ENCODE data around the gene OR2L8.
"Not testable (repeated sequence)": the region's sequence is repeated elsewhere in the genome, so short reads cannot be mapped to it uniquely, and the experiment has no call there.

OR2L8 gene

GRCh38 chr1:247935781-247936180, 12.9 kb upstream of the OR2L8 start:
- no peak overlapping the region for H3K27ac Mint-ChIP-seq (ENCODE audit: low read depth)
- H3K9me3 Mint-ChIP-seq: no peaks in the 10 kb centered on the region
- peak overlapping the region; percentile 20 for H3K4me3 Mint-ChIP-seq
- H3K27me3 Mint-ChIP-seq: no peaks in the 10 kb centered on the region
- ATAC-seq (replicated peaks; ENCODE audit: extremely low read depth, poor library complexity, severe bottlenecking) (no peak), DNase-seq (ENCODE audit: low spot score in 2 of 2) (no peak)
- no peaks in the 10 kb centered on the region for H3K4me1 Mint-ChIP-seq
- H3K36me3 Mint-ChIP-seq (ENCODE audit: insufficient read depth): peaks cover 4% of the 10 kb centered on the region

GRCh38 chr1:247936415-247936814, 12.2 kb upstream of the OR2L8 start:
- DNase-seq (ENCODE audit: low spot score in 2 of 2) (no peak), ATAC-seq (replicated peaks; ENCODE audit: extremely low read depth, poor library complexity, severe bottlenecking) (no peak)
- Mint-ChIP-seq H3K36me3 (ENCODE audit: insufficient read depth) (peaks cover 4% of the 10 kb centered on the region), H3K27me3 (no peaks in the 10 kb centered on the region), H3K9me3 (no peaks in the 10 kb centered on the region), H3K27ac (ENCODE audit: low read depth) (no peak overlapping the region), H3K4me3 (peak overlapping the region; percentile 20), H3K4me1 (no peaks in the 10 kb centered on the region)

- H3K9me3 Mint-ChIP-seq; H3K4me1 Mint-ChIP-seq; H3K36me3 Mint-ChIP-seq (ENCODE audit: insufficient read depth); H3K27me3 Mint-ChIP-seq; H3K27ac Mint-ChIP-seq (ENCODE audit: low read depth): not testable (repeated sequence)
- ATAC-seq (replicated peaks; ENCODE audit: extremely low read depth, poor library complexity, severe bottlenecking): peak; percentile 89
- peak overlapping the region; percentile 69 for H3K4me3 Mint-ChIP-seq
- DNase-seq (ENCODE audit: low spot score in 2 of 2): peak; percentile 65 to 70
These were observed 11.5 kb upstream of the OR2L8 start for GRCh38 chr1:247936965-247937734.

DNA sequence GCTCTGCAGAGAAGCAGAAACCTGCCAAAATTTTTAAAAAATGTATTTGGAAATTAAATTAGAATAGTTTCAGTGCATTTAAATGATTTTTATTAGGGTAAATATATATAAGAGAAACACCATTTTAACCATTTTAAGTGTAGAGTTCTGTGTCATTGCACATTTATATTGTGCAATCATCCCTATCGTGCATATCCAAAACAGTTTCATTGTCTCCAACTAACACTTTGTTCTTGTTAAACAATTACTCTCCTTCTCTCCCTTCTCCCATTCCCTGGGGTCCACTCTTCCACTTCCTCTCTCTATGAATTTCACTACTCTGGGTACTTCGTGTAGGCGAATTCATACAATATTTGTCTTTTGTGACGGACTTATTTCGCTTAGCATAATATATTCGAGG, 6.0 kb upstream of the OR2L8 start:
- Mint-ChIP-seq H3K36me3 (ENCODE audit: insufficient read depth) (no peaks in the 10 kb centered on the region), H3K27me3 (no peaks in the 10 kb centered on the region), H3K4me1 (no peaks in the 10 kb centered on the region), H3K4me3 (no peak overlapping the region), H3K27ac (ENCODE audit: low read depth) (no peak overlapping the region), H3K9me3 (peaks cover 14% of the 10 kb centered on the region)
- DNase-seq (ENCODE audit: low spot score in 2 of 2): no peak
- ATAC-seq (replicated peaks; ENCODE audit: extremely low read depth, poor library complexity, severe bottlenecking): no peak

DNA sequence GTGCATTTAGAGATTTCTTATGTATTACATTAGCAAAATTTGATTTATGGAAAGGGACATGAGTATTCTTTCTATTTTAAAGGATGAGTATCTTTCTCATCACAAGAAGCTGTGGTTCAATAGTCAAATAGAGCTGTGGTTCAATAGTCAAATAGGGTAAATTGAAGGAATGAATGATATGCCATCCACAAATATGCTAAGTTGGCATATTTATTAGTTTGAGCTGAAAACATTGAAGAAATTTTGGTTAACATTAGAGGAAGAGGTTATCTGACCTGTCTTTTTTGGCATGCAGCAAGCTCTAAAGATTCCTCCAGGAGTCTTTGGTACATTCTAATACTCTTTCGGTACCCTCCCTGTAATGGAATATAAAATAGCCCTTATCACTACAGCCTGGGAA, 4.8 kb downstream of the OR2L8 start:
- no peak overlapping the region for H3K27ac Mint-ChIP-seq (ENCODE audit: low read depth)
- no peak overlapping the region for H3K4me3 Mint-ChIP-seq

DNA sequence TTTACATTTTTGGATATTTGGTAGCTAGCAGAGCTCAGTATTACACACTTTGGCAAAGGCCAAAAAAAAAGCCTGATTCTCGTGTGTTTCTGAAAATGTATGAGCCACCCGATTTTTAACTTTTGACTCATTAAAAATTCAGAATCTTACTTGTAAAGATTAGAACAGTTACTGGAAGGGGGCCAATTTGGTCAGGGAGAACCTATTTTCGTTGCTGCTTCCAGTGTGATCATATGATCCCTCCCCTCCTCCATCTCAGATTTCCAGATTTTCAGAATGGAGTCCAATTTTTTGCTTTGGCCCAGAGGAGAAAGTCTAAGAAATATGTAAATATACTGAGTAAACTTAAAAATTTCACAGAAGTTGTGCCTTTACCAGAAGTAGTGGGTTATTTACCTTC, 13.1 kb downstream of the OR2L8 start:
- no peak for DNase-seq (ENCODE audit: low spot score in 2 of 2)
- Mint-ChIP-seq H3K36me3 (ENCODE audit: insufficient read depth) (no peaks in the 10 kb centered on the region), H3K27ac (ENCODE audit: low read depth) (no peak overlapping the region), H3K4me3 (no peak overlapping the region), H3K27me3 (no peaks in the 10 kb centered on the region), H3K9me3 (peaks cover 14% of the 10 kb centered on the region), H3K4me1 (no peaks in the 10 kb centered on the region)
- ATAC-seq (replicated peaks; ENCODE audit: extremely low read depth, poor library complexity, severe bottlenecking): no peak

More for the DNA sequence above, 4.8 kb downstream of the OR2L8 start:
- DNase-seq (ENCODE audit: low spot score in 2 of 2) (no peak), ATAC-seq (replicated peaks; ENCODE audit: extremely low read depth, poor library complexity, severe bottlenecking) (no peak)
- H3K4me1 Mint-ChIP-seq: no peaks in the 10 kb centered on the region
- peaks cover 4% of the 10 kb centered on the region for H3K9me3 Mint-ChIP-seq
- H3K36me3 Mint-ChIP-seq (ENCODE audit: insufficient read depth): no peaks in the 10 kb centered on the region
- H3K27me3 Mint-ChIP-seq: no peaks in the 10 kb centered on the region

GRCh38 chr1:247962911-247963588, 14.4 kb downstream of the OR2L8 start:
- H3K27ac Mint-ChIP-seq (ENCODE audit: low read depth): no peak overlapping the region
- H3K9me3 Mint-ChIP-seq: peaks cover 20% of the 10 kb centered on the region
- H3K27me3 Mint-ChIP-seq: no peaks in the 10 kb centered on the region
- no peak overlapping the region for H3K4me3 Mint-ChIP-seq
- DNase-seq (ENCODE audit: low spot score in 2 of 2) (no peak), ATAC-seq (replicated peaks; ENCODE audit: extremely low read depth, poor library complexity, severe bottlenecking) (no peak)
- H3K4me1 Mint-ChIP-seq: no peaks in the 10 kb centered on the region
- H3K36me3 Mint-ChIP-seq (ENCODE audit: insufficient read depth): no peaks in the 10 kb centered on the region

DNA sequence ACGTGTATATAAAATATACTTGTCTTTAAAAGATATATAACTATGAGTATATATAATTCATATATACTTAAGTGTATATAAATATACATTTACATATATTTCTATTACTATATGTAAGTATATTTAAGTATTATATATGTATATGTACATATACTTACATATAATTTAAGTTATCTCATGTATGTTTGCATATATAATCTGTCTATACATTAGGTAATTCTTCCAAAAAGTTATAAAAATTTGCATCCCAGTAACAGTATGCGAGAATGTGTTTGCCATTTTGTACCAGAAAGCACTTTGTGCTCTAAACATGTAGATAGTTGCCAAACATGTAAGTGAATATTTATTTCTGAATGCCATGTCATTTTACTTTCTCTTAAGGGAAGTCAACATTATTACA, 16.3 kb downstream of the OR2L8 start, which contains the start of gene OR2AK2:
Gene OR2AK2 (plus strand): TSS at position 301 of the 400 bp plus-strand sequence. CDS start 144 bp downstream, outside the sequence.
- Mint-ChIP-seq H3K4me3 (no peak within 1 kb of the TSS), H3K27ac (ENCODE audit: low read depth) (no peak within 1 kb of the TSS), H3K9me3 (peaks cover 12% of the 10 kb centered on the region), H3K4me1 (no peaks in the 10 kb centered on the region), H3K36me3 (ENCODE audit: insufficient read depth) (no peaks in the 10 kb centered on the region), H3K27me3 (no peaks in the 10 kb centered on the region)
- no peak for ATAC-seq (replicated peaks; ENCODE audit: extremely low read depth, poor library complexity, severe bottlenecking)
- DNase-seq (ENCODE audit: low spot score in 2 of 2): no peak

GRCh38 chr1:247966532-247967204, 18.0 kb downstream of the OR2L8 start:
- Mint-ChIP-seq H3K27ac (ENCODE audit: low read depth) (no peak overlapping the region), H3K9me3 (peaks cover 13% of the 10 kb centered on the region), H3K4me3 (no peak overlapping the region), H3K27me3 (no peaks in the 10 kb centered on the region), H3K4me1 (no peaks in the 10 kb centered on the region), H3K36me3 (ENCODE audit: insufficient read depth) (no peaks in the 10 kb centered on the region)
- no peak for ATAC-seq (replicated peaks; ENCODE audit: extremely low read depth, poor library complexity, severe bottlenecking)
- no peak for DNase-seq (ENCODE audit: low spot score in 2 of 2)

DNA sequence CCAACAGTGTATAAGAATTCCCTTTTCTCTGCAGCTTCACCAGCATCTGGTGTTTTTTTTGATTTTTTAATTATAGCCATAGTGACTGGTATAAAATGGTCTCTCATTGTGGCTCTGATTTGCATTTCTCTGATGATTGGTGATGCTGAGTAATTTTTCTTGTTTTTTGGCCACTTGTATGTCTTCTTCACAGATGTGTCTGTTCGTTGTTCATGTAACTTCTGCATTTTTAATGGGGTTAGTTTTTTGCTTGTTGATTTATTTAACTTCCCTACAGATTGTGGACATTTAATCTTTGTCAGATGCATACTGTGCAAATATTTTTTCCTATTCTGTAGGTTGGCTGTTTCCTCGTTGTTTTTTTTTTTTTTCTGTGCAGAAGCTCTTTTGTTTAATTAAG, 44.3 kb downstream of the OR2L8 start:
- Mint-ChIP-seq H3K9me3 (peaks cover 16% of the 10 kb centered on the region), H3K36me3 (ENCODE audit: insufficient read depth) (no peaks in the 10 kb centered on the region), H3K4me1 (no peaks in the 10 kb centered on the region), H3K27me3 (no peaks in the 10 kb centered on the region), H3K4me3 (no peak overlapping the region), H3K27ac (ENCODE audit: low read depth) (no peak overlapping the region)
- no peak for DNase-seq (ENCODE audit: low spot score in 2 of 2)
- no peak for ATAC-seq (replicated peaks; ENCODE audit: extremely low read depth, poor library complexity, severe bottlenecking)

DNA sequence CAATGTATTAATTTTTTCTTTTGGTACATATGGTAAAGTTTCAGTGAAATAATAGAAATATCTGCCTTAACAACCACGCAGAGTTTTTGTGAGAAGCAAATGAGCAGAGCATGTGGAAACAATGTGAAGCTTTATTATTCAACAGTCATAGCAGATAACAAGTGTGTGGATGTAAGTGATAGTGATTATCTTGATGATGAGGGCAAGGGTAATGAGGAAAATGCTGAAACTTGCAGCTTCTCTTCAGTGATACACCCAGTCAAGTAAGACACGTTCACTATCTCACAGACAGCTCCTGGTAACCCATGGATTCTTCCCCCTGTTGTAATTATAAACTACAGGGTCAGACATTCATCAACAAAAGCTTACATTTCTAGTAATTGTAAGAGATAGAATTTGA, 50.2 kb downstream of the OR2L8 start:
- no peak overlapping the region for H3K4me3 Mint-ChIP-seq
- no peak overlapping the region for H3K27ac Mint-ChIP-seq (ENCODE audit: low read depth)
- H3K9me3 Mint-ChIP-seq: peaks cover 9% of the 10 kb centered on the region
- H3K27me3 Mint-ChIP-seq: no peaks in the 10 kb centered on the region
- DNase-seq (ENCODE audit: low spot score in 2 of 2): no peak
- H3K36me3 Mint-ChIP-seq (ENCODE audit: insufficient read depth): no peaks in the 10 kb centered on the region
- H3K4me1 Mint-ChIP-seq: no peaks in the 10 kb centered on the region
- no peak for ATAC-seq (replicated peaks; ENCODE audit: extremely low read depth, poor library complexity, severe bottlenecking)

All from central memory CD8-positive, alpha-beta T cell (primary cell).